SK-N-SH treated with all-trans-retinoic acid at 6 μM for 48 hours (cell line): ENCODE measurements around the gene SH3TC1.
A peak's percentile ranks its signal among the peaks of the same experiment; 100 is the strongest.

Experiments
- ATAC-seq: fragments of 200-7000 bp; cut with Tn5 transposase; 3 replicates; pipeline ENCODE4 v1.9.1; 2020; ENCODE audit warnings: mild to moderate bottlenecking, moderate library complexity
- BACH2 ChIP-seq: fragments of 250-450 bp; sonication (Bioruptor Pico); IDR thresholded peaks from 2 replicates; pipeline ENCODE4 v1.9.0; 2021; ENCODE audit warnings: mild to moderate bottlenecking, borderline replicate concordance
- ESRRG ChIP-seq: fragments of 250-450 bp; sonication (Bioruptor Pico); IDR thresholded peaks from 2 replicates; pipeline ENCODE4 v1.6.1; 2021; ENCODE audit warnings: mild to moderate bottlenecking
- GLIS3 ChIP-seq: fragments of 250-450 bp; sonication (Bioruptor Pico); IDR thresholded peaks from 2 replicates; pipeline ENCODE4 v1.5.0; 2020; ENCODE audit warnings: mild to moderate bottlenecking, moderate library complexity
- ISL1 ChIP-seq: fragments of 250-450 bp; sonication (Bioruptor Pico); IDR thresholded peaks from 2 replicates; pipeline ENCODE4 v2.1.2; 2022; ENCODE audit warnings: mild to moderate bottlenecking, moderate library complexity
- OSR1 ChIP-seq: fragments of 250-450 bp; sonication (Bioruptor Pico); IDR thresholded peaks from 2 replicates; pipeline ENCODE4 v1.8.0; 2022; ENCODE audit warnings: moderate library complexity, mild to moderate bottlenecking, inconsistent platforms
- PPARA ChIP-seq: fragments of 250-450 bp; sonication (Bioruptor Pico); IDR thresholded peaks from 2 replicates; pipeline ENCODE4 v1.5.0; 2020; ENCODE audit warnings: mild to moderate bottlenecking, borderline replicate concordance
- RARB ChIP-seq: fragments of 250-450 bp; sonication (Bioruptor Pico); IDR thresholded peaks from 2 replicates; pipeline ENCODE4 v1.8.0; 2021; ENCODE audit warnings: mild to moderate bottlenecking, moderate library complexity
- SNAI2 ChIP-seq: fragments of 250-450 bp; sonication (Bioruptor Pico); IDR thresholded peaks from 2 replicates; pipeline ENCODE4 v1.5.0; 2020; ENCODE audit warnings: mild to moderate bottlenecking, moderate library complexity
- TCF4 ChIP-seq: fragments of 250-450 bp; sonication (Bioruptor Pico); IDR thresholded peaks from 2 replicates; pipeline ENCODE4 v1.8.0; 2021; ENCODE audit warnings: mild to moderate bottlenecking, moderate library complexity, borderline replicate concordance
- ZC3H10 ChIP-seq: fragments of 250-450 bp; sonication (Bioruptor Pico); IDR thresholded peaks from 2 replicates; pipeline ENCODE4 v1.5.1; 2021; ENCODE audit warnings: mild to moderate bottlenecking, moderate library complexity
- ZFP3 ChIP-seq: fragments of 250-450 bp; sonication (Bioruptor Pico); IDR thresholded peaks from 2 replicates; pipeline ENCODE4 v1.5.0; 2020; ENCODE audit warnings: mild to moderate bottlenecking, moderate library complexity
- ZFP30 ChIP-seq: fragments of 450-650 bp; formaldehyde crosslinking; IDR thresholded peaks from 2 replicates; pipeline ENCODE4 v1.5.0; 2022; ENCODE audit warnings: mild to moderate bottlenecking, moderate library complexity
- ZNF70 ChIP-seq: fragments of 450-650 bp; formaldehyde crosslinking; IDR thresholded peaks from 2 replicates; pipeline ENCODE4 v1.5.0; 2020; ENCODE audit warnings: mild to moderate bottlenecking, moderate library complexity
- ZNF8 ChIP-seq: fragments of 450-650 bp; formaldehyde crosslinking; IDR thresholded peaks from 2 replicates; pipeline ENCODE4 v1.5.0; 2020; ENCODE audit warnings: mild to moderate bottlenecking, moderate library complexity
- TF ChIP-seq, protein P1 (sequence below): fragments of 250-450 bp; sonication (Bioruptor Pico); IDR thresholded peaks from 2 replicates; pipeline ENCODE4 v1.5.0; 2020; ENCODE audit warnings: mild to moderate bottlenecking, moderate library complexity
- TF ChIP-seq, protein P2 (sequence below): fragments of 250-450 bp; sonication (Bioruptor Pico); IDR thresholded peaks from 2 replicates; pipeline ENCODE4 v1.8.0; 2021; ENCODE audit warnings: low read depth, mild to moderate bottlenecking, moderate library complexity, borderline replicate concordance
- TF ChIP-seq, protein P3 (sequence below): fragments of 250-450 bp; sonication (Bioruptor Pico); IDR thresholded peaks from 2 replicates; pipeline ENCODE4 v1.5.1; 2021; ENCODE audit warnings: mild to moderate bottlenecking, moderate library complexity
- TF ChIP-seq, protein P4 (sequence below): fragments of 250-450 bp; sonication (Bioruptor Pico); IDR thresholded peaks from 2 replicates; pipeline ENCODE4 v1.8.0; 2020; ENCODE audit warnings: mild to moderate bottlenecking, moderate library complexity, borderline replicate concordance

Gene SH3TC1

GRCh38 chr4:8254076-8254475 lies 55.0 kb downstream of the SH3TC1 start (continued):
- TF ChIP-seq, protein P1, sequence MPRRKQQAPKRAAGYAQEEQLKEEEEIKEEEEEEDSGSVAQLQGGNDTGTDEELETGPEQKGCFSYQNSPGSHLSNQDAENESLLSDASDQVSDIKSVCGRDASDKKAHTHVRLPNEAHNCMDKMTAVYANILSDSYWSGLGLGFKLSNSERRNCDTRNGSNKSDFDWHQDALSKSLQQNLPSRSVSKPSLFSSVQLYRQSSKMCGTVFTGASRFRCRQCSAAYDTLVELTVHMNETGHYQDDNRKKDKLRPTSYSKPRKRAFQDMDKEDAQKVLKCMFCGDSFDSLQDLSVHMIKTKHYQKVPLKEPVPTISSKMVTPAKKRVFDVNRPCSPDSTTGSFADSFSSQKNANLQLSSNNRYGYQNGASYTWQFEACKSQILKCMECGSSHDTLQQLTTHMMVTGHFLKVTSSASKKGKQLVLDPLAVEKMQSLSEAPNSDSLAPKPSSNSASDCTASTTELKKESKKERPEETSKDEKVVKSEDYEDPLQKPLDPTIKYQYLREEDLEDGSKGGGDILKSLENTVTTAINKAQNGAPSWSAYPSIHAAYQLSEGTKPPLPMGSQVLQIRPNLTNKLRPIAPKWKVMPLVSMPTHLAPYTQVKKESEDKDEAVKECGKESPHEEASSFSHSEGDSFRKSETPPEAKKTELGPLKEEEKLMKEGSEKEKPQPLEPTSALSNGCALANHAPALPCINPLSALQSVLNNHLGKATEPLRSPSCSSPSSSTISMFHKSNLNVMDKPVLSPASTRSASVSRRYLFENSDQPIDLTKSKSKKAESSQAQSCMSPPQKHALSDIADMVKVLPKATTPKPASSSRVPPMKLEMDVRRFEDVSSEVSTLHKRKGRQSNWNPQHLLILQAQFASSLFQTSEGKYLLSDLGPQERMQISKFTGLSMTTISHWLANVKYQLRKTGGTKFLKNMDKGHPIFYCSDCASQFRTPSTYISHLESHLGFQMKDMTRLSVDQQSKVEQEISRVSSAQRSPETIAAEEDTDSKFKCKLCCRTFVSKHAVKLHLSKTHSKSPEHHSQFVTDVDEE: no peak
- TF ChIP-seq ESRRG (no peak), TCF4 (no peak), ZNF8 (no peak), OSR1 (CRISPR knock-in tag) (no peak)

GRCh38 chr4:8255698-8256441 lies 56.8 kb downstream of the SH3TC1 start:
- no peak; the same call in 1 of the 3 replicates for ATAC-seq
- no peak for TF ChIP-seq ZC3H10 (CRISPR knock-in tag)
- 0 out of 2 replicates have a peak, but pooled peaks have one; percentile 29 for TF ChIP-seq ISL1 (CRISPR knock-in tag)
- no peak for TF ChIP-seq TCF4
- no peak for TF ChIP-seq ZFP3

- no peak for ATAC-seq
- TF ChIP-seq, protein P1: no peak
- TF ChIP-seq BACH2 (CRISPR knock-in tag) (no peak), ZFP30 (no peak), RARB (CRISPR knock-in tag) (no peak), ZNF70 (no peak), ISL1 (CRISPR knock-in tag) (no peak), TCF4 (no peak), SNAI2 (CRISPR knock-in tag) (no peak), ZFP3 (no peak), GLIS3 (CRISPR knock-in tag) (no peak), PPARA (CRISPR knock-in tag) (no peak), OSR1 (CRISPR knock-in tag) (no peak)
- TF ChIP-seq, protein P2, sequence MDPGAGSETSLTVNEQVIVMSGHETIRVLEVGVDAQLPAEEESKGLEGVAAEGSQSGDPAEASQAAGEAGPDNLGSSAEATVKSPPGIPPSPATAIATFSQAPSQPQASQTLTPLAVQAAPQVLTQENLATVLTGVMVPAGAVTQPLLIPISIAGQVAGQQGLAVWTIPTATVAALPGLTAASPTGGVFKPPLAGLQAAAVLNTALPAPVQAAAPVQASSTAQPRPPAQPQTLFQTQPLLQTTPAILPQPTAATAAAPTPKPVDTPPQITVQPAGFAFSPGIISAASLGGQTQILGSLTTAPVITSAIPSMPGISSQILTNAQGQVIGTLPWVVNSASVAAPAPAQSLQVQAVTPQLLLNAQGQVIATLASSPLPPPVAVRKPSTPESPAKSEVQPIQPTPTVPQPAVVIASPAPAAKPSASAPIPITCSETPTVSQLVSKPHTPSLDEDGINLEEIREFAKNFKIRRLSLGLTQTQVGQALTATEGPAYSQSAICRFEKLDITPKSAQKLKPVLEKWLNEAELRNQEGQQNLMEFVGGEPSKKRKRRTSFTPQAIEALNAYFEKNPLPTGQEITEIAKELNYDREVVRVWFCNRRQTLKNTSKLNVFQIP (CRISPR knock-in tag): no peak
- TF ChIP-seq, protein P3, sequence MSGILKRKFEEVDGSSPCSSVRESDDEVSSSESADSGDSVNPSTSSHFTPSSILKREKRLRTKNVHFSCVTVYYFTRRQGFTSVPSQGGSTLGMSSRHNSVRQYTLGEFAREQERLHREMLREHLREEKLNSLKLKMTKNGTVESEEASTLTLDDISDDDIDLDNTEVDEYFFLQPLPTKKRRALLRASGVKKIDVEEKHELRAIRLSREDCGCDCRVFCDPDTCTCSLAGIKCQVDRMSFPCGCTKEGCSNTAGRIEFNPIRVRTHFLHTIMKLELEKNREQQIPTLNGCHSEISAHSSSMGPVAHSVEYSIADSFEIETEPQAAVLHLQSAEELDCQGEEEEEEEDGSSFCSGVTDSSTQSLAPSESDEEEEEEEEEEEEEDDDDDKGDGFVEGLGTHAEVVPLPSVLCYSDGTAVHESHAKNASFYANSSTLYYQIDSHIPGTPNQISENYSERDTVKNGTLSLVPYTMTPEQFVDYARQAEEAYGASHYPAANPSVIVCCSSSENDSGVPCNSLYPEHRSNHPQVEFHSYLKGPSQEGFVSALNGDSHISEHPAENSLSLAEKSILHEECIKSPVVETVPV (CRISPR knock-in tag): no peak
- TF ChIP-seq, protein P4, sequence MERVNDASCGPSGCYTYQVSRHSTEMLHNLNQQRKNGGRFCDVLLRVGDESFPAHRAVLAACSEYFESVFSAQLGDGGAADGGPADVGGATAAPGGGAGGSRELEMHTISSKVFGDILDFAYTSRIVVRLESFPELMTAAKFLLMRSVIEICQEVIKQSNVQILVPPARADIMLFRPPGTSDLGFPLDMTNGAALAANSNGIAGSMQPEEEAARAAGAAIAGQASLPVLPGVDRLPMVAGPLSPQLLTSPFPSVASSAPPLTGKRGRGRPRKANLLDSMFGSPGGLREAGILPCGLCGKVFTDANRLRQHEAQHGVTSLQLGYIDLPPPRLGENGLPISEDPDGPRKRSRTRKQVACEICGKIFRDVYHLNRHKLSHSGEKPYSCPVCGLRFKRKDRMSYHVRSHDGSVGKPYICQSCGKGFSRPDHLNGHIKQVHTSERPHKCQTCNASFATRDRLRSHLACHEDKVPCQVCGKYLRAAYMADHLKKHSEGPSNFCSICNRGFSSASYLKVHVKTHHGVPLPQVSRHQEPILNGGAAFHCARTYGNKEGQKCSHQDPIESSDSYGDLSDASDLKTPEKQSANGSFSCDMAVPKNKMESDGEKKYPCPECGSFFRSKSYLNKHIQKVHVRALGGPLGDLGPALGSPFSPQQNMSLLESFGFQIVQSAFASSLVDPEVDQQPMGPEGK (CRISPR knock-in tag): no peak
- TF ChIP-seq, all 23 proteins: peak for 0
Observed at GRCh38 chr4:8257854-8258253, 58.8 kb downstream of the SH3TC1 start.
